ENCODE measurements around the gene PEX11G.
"Not testable (repeated sequence)": the region's sequence is repeated elsewhere in the genome, so short reads cannot be mapped to it uniquely, and the experiment has no call there.

Gene PEX11G

DNA sequence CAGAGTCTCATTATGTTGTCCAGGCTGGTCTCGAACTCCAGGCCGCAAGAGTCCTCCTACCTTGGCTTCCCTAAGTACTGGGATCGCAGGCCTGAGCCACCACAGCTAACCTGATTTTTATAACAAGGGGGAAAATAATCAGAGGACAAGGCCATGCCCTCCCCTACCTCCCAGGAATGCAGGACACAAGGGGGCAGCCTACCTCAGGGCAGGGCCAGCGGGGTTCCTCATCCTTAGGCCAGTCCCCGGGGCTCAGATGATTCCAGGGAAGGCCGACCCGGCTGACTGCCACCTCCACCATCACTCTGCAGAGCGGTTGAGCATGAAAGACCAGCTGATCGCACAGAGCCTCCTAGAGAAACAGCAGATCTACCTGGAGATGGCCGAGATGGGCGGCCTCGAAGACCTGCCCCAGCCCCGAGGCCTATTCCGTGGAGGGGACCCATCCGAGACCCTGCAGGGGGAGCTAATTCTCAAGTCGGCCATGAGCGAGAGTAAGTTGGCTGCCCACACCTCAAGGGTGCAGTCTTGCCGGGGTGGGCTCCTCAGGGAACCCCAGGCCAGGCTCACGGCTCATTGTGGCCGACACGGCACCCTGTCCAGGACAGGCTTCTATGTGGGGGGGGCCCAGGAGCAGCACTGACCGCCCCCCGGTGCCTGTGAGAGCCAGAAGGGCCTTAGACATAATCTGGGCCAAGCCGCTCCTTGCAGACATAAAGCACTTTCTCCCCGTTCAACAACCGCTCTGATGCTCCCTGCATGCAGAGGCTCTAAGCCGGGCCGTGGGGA, 26.8 kb downstream of the PEX11G start:
- no peak for DNase-seq

DNA sequence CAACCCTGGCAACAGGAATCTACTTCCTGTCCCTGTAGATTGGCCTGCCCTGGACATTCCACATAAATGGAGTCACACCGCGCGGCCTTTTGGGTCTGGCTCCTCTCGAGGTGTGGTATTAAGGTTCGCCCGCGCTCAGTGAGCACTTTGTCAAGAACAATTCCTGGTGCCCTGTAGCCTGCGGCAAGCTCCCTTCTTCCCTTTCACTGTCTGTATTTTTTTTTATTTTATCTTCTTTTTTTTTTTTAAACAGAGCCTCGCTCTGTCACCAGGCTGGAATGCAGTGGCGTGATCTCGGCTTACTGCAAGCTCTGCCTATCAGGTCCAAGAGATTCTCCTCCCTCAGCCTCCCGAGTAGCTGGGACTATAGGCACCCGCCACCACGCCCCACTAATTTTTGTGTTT, 28.3 kb downstream of the PEX11G start:
- no peak for DNase-seq

DNA sequence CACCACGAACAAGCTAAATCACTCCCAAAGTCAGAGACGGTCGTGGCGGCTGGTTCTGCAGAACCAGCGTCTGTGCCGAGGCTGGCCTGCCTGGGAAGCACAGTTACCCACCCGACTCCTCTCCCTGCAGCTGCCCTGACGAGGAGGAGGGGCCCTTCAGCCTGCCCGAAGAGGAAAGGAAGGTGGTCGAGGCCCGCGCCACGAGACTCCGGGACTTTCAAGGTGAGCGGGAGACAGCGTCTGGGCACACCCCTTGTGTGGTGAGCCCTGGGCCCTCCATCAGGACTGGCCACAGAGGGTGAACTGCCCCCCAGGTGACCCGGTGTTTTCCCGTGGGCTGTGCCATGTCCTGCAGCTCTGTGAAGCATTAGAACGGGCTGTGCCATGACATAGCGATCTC, 29.1 kb downstream of the PEX11G start:
- DNase-seq: no peak

DNA sequence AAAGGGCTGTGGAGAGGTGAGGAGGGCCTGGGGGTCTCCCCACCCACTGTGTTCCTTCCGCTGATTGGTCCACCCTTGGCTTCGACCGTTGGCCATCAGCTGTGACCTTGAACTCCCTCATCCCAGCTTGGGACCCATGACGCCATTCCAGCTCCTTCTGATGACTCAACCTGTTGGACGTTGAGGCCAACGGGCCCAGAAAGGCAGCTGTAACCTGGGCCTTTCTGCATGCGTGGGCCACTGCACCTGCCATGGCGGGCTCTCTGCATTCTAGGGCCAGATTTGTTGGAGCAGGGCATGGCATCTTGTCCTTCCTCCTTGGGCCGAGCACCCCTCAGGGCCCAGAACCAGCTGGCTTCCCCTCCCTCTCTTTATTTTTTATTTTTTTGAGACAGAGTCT, 30.2 kb downstream of the PEX11G start:
- DNase-seq: no peak

DNA sequence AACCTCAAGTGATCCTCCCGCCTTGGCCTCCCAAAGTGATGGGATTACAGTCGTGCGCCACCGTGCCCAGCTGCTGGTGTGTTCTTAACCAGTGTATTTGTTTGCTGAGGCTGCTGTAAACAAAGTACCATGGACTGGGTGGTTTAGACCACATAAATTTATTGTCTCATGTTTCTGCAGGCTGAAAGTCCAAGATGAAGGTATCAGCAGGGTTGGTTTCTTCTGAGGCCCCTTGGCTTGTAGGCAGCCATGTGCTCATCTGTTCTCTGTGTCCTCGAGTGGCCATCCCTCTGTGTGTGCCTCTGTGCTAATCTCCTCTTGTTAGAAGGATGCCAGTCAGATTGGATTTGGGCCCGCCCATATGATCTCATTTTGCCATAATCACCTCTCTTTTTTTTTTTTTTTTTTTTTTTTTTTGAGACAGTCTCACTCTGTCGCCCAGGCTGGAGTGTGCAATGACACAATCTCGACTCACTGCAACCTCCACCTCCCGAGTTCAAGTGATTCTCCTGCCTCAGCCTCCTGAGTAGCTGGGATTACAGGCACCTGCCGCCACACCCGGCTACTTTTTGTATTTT, 31.8 kb downstream of the PEX11G start:
- DNase-seq: no peak

DNA sequence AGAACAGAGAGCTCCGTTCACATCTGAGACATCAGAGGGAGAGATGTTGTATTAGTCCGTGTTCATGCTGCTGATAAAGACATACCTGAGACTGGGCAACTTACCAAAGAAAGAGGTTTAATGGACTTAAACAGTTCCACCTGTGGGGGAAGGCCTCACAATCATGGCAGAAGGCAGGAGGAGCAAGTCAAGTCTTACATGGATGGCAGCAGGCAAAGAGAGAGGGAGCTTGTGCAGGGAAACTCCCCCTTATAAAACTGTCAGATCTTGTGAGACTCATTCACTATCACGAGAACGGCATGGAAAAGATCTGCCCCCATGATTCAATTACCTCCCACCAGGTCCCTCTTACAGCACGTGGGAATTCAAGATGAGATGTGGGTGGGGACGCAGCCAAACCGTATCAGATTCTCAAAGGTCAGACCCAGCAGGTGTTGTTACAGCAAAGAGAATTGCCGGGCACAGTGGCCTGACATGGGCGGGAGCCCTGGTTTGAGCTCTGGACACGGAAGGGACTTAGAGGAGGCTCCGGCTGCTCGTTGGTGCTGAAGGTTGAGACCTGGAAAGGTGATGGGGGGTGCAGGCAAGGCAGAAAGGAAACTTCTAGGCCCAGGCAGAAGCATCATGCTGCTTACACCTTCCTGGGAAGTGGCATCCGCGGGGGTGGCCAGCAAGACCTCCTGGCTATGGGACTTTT, 33.1 kb downstream of the PEX11G start:
- DNase-seq: no peak

DNA sequence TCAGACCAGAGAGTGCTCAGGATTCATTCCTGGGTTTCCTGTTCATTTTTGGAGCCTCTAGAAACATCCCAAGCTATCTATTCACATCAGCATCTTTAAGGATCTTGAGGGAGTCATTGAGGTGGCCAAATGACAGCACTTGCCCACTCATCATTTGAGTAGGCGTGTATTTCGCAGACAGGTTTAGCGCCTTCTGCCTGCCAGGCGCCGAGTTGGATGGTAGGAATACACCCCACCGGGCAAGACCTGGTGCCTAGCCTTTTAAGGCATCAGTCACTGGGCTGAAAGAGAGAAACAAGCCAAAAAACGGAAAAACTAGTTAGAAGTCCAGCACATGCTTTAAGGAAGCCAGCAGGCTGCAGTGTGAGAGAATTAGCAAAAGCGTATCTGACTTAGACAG, 33.8 kb downstream of the PEX11G start:
- no peak for DNase-seq

DNA sequence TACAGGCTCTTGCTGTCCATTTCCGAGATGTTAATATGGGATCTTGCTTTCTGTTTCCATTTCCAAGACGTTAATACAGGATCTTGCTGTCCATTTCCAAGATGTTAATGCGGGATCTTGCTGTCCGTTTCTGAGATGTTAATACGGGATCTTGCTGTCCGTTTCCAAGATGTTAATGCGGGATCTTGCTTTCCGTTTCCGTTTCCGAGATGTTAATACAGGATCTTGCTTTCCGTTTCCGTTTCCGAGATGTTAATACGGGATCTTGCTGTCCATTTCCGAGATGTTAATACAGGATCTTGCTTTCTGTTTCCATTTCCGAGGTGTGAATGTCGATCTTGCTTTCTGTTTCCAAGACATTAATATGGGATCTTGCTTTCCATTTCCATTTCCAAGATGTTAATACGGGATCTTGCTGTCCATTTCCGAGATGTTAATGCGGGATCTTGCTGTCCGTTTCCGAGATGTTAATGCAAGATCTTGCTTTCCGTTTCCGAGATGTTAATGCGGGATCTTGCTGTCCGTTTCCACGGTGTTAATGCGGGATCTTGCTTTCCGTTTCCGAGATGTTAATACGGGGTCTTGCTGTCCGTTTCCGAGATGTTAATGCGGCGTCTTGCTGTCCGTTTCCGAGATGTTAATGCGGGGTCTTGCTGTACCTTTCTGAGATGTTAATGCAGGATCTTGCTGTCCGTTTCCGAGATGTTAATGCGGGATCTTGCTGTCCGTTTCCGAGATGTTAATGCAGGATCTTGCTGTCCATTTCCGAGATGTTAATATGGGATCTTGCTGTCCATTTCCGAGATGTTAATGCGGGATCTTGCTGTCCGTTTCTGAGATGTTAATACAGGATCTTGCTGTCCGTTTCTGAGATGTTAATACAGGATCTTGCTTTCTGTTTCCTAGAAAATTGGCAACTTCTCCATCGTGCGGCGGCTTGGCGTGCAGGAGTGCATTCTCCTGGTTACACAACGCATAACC, 38.3 kb downstream of the PEX11G start:
- DNase-seq: no peak

DNA sequence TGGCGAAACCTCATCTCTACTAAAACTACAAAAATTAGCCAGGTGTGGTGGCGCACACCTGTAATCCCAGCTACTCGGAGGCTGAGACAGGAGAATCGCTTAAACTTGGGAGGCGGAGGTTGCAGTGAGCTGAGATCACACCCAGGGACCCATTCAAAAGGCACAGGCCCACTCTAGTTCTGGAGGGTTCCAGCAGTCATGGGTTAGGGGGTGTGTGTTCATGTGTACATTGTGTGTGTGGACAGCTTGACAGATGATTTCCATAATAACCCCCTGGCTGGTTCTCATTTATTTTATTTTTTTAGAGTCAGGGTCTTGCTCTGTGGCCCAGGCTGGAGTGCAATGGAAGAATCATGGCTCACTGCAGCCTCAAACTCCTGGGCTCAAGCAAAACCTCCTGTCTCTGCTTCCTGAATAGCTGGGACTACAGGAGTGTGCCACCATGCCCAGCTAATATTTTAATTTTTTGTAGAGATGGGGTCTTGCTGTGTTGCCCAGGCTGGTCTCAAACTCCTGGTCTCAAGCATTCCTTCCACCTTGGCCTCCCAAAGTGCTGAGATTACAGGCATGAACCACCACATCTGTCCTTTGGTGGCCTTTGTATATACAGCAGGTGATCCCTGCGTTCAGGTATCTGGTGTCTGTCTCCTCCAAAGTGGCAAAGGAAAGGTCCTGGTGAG, 39.3 kb downstream of the PEX11G start:
- DNase-seq: not testable (repeated sequence)

DNA sequence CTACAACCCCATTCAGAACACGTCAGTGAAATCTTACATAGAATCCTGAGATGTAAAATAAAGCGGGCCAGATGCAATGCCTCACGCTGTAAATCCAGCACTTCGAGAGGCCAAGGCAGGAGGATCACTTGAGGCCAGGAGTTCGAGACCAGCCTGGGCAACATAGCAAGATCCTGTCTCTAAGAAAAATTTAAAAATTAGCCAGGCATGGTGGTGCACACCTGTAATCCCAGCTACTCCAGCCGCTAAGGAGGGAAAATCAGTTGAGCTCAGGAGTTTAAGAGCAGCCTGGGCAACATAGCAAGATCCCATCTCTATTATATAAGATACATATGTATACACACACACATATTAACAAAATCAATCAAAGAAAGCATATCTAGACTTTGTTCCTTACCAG, 41.2 kb downstream of the PEX11G start:
- no peak for DNase-seq

DNA sequence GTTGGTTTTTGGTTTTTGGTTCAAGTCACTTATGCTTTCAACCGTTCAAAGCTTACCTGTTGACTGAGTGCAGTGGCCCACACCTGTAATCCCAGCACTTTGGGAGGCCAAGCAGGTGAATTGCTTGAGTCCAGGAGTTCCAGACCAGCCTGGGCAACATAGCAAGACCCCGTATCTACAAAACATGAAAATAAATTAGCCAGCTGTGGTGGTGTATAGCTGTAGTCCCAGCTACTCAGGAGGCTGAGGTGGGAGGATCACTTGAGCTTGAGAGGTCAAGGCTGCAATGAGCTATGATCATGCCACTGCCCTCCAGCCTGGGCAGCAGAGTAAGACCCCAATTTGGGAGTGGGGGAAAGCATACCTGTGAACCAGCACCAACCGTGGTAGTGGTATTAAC, 43.7 kb downstream of the PEX11G start:
- DNase-seq: no peak

DNA sequence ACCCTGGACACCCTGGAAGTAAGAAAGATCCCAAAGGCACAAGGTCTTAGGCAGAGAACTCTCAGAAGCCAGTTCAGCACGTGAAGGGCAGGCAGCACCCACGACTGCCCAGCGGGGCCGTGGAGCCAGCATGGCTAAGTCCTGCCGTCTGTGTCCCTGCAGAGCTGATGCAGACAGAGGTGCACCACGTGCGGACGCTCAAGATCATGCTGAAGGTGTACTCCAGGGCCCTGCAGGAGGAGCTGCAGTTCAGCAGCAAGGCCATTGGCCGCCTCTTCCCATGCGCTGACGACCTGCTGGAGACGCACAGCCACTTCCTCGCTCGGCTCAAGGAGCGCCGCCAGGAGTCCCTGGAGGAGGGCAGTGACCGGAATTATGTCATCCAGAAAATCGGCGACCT, 44.8 kb downstream of the PEX11G start:
- DNase-seq: no peak

DNA sequence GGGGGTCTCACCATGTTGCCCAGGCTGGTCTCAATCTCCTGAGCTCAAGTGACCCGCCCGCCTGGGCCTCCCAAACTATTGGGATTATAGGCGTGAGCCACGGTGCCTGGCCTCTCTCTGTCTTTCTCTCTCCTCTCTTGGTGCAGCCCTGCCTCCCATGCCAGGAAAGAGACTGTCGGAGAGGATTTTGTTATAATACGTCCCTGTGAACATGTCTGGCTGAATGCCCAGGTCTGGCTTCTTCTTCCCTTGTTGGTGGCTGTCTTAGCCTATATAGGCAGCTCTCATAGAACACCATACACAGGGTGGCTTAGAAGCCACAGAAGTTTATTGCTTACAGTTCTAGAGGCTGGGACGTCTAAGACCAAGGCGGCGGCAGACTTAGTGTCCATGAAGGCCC, 46.4 kb downstream of the PEX11G start:
- DNase-seq: no peak

DNA sequence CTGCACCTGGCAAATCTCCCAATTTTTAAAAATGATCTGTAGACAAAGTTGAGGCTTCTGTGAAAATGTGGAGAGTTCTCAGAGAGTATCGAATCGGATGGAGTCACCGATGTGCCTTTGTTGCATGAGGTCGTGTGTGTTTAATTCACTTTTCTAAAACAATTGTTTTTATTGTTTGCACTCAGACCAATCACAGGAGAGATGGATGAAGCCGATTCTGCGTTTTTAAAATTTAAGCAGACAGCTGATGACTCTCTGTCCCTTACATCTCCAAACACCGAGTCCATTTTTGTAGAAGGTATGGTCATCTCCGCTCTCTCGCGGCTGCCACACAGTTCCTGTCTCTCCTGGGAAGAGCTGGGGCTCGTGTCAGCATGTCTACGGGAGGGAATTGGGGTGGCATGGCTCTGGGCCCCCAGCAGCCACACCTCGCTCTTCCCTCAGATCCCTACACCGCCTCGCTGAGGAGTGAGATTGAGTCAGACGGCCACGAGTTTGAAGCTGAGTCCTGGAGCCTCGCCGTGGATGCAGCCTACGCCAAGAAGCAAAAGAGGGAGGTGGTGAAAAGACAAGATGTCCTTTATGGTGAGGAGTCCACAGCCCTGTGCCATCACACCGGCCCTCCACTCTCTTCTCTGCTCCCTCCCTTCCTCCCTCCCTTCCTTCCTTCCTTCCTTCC, 47.2 kb downstream of the PEX11G start:
- no peak for DNase-seq

DNA sequence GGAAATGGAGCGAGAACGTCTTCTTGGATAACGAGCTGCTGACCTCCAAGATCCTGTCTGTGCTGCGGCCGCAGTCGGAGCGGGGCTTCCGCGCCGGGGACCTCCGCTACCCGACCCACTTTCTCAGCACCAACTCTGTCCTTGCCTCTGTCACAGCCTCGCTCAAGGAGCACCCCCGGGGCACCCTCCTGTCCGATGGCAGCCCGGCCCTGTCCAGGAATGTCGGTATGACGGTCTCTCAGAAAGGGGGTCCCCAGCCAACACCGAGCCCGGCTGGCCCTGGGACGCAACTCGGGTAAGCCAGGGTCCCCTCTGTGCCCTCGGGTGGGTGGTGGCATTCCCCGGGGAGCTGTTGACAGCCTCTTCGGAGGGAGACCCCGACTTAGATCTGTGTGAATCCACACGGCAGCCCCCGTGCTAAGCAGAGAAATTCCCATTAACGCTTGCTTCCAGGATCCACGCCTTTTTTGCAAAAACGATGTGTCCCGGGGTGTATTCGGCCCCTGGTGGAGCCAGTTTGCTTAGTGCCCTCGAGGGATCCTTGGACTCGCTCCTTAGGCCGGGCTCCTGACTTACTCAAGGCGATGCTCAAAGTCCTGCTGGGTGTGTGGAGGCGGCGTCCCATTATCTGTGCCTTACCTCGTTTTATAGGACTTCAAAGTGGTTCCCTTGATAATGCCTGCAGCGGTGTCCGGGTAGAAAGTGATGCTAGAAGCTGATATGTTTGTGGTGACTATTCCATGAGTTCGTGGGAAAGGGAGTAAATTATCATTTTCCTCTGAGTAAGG, 48.5 kb downstream of the PEX11G start:
- DNase-seq: no peak

DNA sequence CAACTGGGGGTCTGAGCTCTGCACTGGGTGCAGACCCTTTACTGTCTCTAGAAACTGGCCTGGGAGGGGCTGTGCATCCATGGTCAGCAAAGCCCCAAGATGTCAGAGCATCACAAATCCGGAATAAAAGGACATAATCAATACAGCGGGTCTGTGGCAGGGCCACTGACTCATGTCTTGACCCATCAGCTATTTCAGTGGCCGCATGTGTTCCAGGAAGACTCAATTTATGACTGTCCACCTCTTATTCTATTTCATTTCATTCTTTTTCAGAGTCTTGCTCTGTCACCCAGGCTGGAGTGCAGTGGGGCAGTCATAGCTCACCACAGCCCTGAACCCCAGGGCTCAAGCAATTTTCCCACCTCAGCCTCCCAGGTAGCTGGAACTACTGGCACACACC, 53.2 kb downstream of the PEX11G start:
- no peak for DNase-seq

DNA sequence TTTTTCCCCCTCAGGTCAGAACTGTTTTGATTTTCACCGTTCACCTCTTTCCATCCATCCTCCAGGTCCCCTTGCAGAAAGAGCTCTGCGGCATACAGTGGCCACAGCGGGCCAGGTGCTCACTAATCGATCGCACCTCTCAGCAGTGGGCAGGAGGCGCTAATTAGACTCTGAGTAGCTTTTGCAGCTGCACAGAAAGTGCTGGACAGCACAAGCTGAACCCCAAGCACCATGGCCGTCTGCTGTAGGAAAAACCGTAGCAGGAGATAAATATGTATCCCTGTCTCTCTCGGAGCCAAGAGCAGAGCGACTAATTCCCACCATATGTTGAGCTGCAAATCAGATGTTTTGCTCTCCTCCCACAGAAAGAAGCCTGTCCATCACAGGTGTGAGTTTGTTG, 54.4 kb downstream of the PEX11G start:
- no peak for DNase-seq

DNA sequence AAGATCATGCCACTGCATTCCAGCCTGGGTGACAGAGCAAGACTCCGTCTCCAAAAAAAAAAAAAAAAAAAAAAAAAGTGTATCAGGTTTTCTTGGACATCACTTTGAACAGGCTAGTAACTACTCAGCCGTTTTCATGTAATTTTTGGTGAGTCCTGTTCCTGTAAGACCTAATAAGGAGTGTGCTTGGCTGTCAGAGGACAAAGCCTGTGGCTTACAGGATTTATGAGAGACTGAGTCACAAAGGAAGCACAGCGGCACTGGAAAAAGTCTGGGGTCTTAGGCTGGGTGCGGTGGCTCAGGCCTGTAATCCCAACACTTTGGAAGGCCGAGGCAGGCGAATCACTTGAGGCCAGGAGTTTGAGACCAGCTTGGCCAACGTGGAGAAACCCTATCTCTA, 55.4 kb downstream of the PEX11G start:
- DNase-seq: not testable (repeated sequence)

DNA sequence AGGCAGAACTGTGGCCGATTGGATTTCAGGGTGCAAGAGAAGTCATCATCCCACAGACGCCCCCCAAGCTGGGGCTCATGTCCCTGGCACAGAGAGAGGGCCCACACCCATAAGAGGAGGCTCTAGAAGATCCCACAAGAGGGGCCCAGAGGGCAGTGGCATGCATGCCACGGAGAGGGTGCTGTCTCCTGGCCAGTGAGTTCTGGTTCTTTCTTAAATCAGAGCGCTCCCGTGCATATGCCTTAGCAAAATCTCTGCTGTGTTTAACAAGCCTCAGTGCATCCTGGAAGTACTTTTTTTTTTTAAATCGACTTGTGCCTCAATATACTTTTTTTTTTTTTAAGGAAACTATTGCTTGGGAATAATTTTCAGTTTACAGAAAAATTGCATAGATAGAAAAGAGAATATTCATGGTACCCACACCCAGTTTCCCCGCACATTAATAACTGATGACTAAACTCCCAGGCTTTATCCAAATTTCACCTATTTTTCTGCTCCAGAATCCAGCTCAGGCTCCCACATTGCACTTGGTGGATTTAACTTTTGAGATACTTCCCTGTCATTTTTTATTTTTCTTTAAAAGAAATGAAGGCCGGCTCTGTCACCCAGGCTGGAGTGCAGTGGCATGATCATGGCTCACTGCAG, 59.1 kb downstream of the PEX11G start:
- DNase-seq: no peak

DNA sequence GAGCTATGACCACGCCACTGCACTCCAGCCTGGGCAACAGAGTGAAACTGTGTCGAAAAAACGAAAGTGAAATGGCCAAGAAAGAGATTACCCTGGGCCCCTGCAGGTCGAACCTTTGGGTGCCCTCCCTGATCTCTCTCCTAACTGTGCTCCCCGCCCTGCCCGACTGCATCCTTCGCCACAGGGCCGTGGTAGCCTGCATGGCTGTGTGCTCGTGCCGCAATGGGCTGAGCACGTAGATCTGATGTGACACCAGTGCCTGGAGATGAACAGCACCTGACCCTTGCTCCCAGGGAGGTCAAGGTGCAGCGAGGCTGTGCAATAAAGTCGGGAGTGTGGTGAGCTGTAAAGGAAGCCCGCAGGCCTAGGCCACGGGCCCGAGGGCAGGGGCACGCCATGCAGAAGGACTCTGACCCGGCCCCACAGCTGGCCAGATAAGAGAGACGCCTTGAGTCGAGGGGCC, 60.2 kb downstream of the PEX11G start:
- no peak for DNase-seq
